ENCODE results near the gene ARHGAP27.
A peak's percentile ranks its signal among the peaks of the same experiment; 100 is the strongest.

The ARHGAP27 gene

DNA sequence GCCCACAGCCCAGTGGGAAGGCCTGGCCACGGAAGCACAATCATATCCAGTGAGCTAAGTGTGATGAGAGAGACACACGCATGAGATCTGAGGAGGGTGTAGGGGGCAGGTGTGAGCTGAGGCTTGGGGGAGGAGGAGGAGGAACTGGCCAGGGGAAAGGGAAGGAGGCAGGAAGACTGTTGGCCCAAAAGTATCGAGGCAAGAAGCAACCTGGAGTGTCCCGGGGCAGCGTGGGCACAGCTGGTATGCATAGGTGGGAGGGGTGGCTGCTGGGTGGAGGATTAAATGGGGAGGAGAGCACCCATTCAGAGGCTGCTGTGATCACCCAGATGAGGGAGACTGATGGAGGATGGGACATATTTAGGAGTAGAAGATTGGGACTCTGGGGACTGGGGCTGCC is 41.4 kb downstream of the ARHGAP27 start:
- Histone ChIP-seq H4K8ac (ENCODE audit: low read length) (no peak overlapping the region), H3K23ac (ENCODE audit: low read length in 2 of 2) (no peak overlapping the region), H2BK5ac (ENCODE audit: low read depth, low read length, poor library complexity, severe bottlenecking) (no peak overlapping the region), H3K27ac (ENCODE audit: low read length, poor library complexity, severe bottlenecking) (no peak overlapping the region), H3K4ac (ENCODE audit: low read depth in 1 of 2, low read length in 2 of 2) (no peak overlapping the region), H3K4me2 (ENCODE audit: low read length, poor library complexity, severe bottlenecking) (no peak overlapping the region), H3K18ac (ENCODE audit: low read depth in 1 of 2, low read length in 2 of 2) (no peak overlapping the region), H3K4me3 (ENCODE audit: insufficient read depth in 1 of 2, low read depth in 1 of 2, low read length in 2 of 2) (no peak overlapping the region), H2BK15ac (ENCODE audit: low read depth, poor library complexity, severe bottlenecking) (no peak overlapping the region), H3K27me3 (ENCODE audit: control insufficient read depth in 1 of 2, insufficient read depth in 1 of 2, low read length in 2 of 2) (peaks cover 0 to 40% of the 10 kb centered on the region in 2 experiments), H2AK5ac (ENCODE audit: low read length, severe bottlenecking) (no peak overlapping the region), H3K9me3 (ENCODE audit: control insufficient read depth, low read length) (peaks cover 3% of the 10 kb centered on the region), H3K14ac (ENCODE audit: low read length in 2 of 2) (peak overlapping the region in 1 of 2 experiments; percentile 48), H2BK120ac (ENCODE audit: low read depth, low read length) (no peak overlapping the region), H3K9ac (ENCODE audit: low read length) (no peak overlapping the region), H2BK12ac (ENCODE audit: low read length in 2 of 2) (no peak overlapping the region), H3K36me3 (ENCODE audit: control insufficient read depth in 1 of 2, insufficient read depth in 2 of 2, low read depth in 1 of 2, low read length in 2 of 2) (peaks cover 5 to 9% of the 10 kb centered on the region in 2 experiments), H2AFZ (ENCODE audit: low read depth, low read length) (no peak overlapping the region), H3K4me1 (ENCODE audit: control insufficient read depth, insufficient read depth, low read depth, low read length) (peaks cover 9% of the 10 kb centered on the region), H4K91ac (ENCODE audit: low read length) (no peak overlapping the region), H3K79me1 (replicated peaks; ENCODE audit: low read length, poor library complexity, severe bottlenecking) (no peaks in the 10 kb centered on the region)
- 67% methylated on average over 5 of the region's 5 CpGs for WGBS
- DNase-seq: no peak

DNA sequence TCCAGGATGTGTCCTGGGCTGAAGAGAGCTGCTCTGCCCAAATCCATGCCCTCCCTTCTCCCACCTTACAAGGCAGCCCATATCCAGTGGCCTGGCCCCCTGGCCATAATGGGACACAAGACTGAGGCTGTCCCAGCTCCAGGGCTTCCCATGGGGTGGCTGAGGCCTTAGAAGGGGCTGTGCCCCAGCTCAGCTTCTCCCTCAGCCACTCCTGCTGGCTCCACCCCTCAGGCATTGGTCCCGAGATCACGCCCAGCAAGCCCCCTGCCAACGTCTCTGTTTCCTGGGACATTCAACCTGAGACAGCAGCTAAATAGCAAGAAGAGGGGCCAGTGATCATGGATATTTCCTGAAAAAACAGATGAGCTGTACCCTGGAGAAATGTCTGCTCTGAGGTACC is 43.3 kb downstream of the ARHGAP27 start:
- H3K4ac ChIP-seq (ENCODE audit: low read depth in 1 of 2, low read length in 2 of 2): no peak overlapping the region
- H2BK15ac ChIP-seq (ENCODE audit: low read depth, poor library complexity, severe bottlenecking): no peak overlapping the region
- H2BK120ac ChIP-seq (ENCODE audit: low read depth, low read length): no peak overlapping the region
- H2BK5ac ChIP-seq (ENCODE audit: low read depth, low read length, poor library complexity, severe bottlenecking): no peak overlapping the region
- H3K14ac ChIP-seq (ENCODE audit: low read length in 2 of 2): no peak overlapping the region
- H4K91ac ChIP-seq (ENCODE audit: low read length): no peak overlapping the region
- DNase-seq: no peak
- H3K18ac ChIP-seq (ENCODE audit: low read depth in 1 of 2, low read length in 2 of 2): no peak overlapping the region
- H3K4me2 ChIP-seq (ENCODE audit: low read length, poor library complexity, severe bottlenecking): no peak overlapping the region
- 19% methylated on average over 3 of the region's 3 CpGs for WGBS
- H2AFZ ChIP-seq (ENCODE audit: low read depth, low read length): no peak overlapping the region
- no peak overlapping the region for H3K27ac ChIP-seq (ENCODE audit: low read length, poor library complexity, severe bottlenecking)
- peaks cover 3% of the 10 kb centered on the region for H3K9me3 ChIP-seq (ENCODE audit: control insufficient read depth, low read length)
- no peak overlapping the region for H4K8ac ChIP-seq (ENCODE audit: low read length)
- H3K36me3 ChIP-seq (ENCODE audit: control insufficient read depth in 1 of 2, insufficient read depth in 2 of 2, low read depth in 1 of 2, low read length in 2 of 2): peaks cover 0 to 4% of the 10 kb centered on the region in 2 experiments
- H3K27me3 ChIP-seq (ENCODE audit: control insufficient read depth in 1 of 2, insufficient read depth in 1 of 2, low read length in 2 of 2): peaks cover 0 to 57% of the 10 kb centered on the region in 2 experiments
- no peak overlapping the region for H2BK12ac ChIP-seq (ENCODE audit: low read length in 2 of 2)
- H3K23ac ChIP-seq (ENCODE audit: low read length in 2 of 2): no peak overlapping the region
- H3K79me1 ChIP-seq (replicated peaks; ENCODE audit: low read length, poor library complexity, severe bottlenecking): no peaks in the 10 kb centered on the region
- no peak overlapping the region for H3K4me3 ChIP-seq (ENCODE audit: insufficient read depth in 1 of 2, low read depth in 1 of 2, low read length in 2 of 2)
- H3K9ac ChIP-seq (ENCODE audit: low read length): no peak overlapping the region
- no peak overlapping the region for H2AK5ac ChIP-seq (ENCODE audit: low read length, severe bottlenecking)
- peaks cover 12% of the 10 kb centered on the region for H3K4me1 ChIP-seq (ENCODE audit: control insufficient read depth, insufficient read depth, low read depth, low read length)

DNA sequence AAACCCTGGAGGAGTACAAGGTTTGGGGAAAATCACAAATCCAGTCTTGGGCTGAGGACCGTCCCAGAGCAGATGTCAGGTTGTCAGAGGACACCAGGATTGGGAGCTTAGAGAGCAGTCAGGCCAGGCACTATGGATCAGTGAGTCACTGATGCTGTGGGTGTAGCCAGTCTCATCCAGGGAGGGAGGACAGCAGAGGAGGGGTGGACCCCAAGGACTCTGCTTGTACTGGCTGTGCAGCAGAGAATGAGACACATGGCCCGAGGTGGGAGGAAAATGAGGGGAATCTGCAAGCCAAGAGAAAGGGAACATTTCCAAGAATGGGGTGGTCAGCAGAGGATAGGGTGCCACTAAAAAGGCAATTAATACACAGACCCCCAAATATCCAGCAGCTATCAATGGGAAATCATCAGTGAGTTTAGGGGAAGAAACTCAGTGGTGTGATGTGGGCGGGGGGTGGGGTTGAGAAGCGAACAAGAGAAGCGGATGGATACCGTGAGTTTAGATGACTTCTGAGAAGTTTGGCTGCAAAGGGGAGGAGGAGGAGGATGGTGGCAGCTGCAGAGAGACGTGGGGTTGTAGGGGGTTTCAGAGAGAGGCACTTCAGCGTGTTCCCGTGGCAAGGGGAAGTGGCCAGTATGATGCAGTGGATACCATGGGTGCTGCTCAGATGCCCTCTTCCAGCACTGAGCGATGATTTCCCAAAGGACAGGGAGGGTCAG is 43.9 kb downstream of the ARHGAP27 start:
- Histone ChIP-seq H3K36me3 (ENCODE audit: control insufficient read depth in 1 of 2, insufficient read depth in 2 of 2, low read depth in 1 of 2, low read length in 2 of 2) (no peaks in the 10 kb centered on the region), H3K9ac (ENCODE audit: low read length) (no peak overlapping the region), H2BK120ac (ENCODE audit: low read depth, low read length) (no peak overlapping the region), H2BK12ac (ENCODE audit: low read length in 2 of 2) (no peak overlapping the region), H3K9me3 (ENCODE audit: control insufficient read depth, low read length) (peaks cover 3% of the 10 kb centered on the region), H3K4me3 (ENCODE audit: insufficient read depth in 1 of 2, low read depth in 1 of 2, low read length in 2 of 2) (no peak overlapping the region), H3K14ac (ENCODE audit: low read length in 2 of 2) (no peak overlapping the region), H3K23ac (ENCODE audit: low read length in 2 of 2) (no peak overlapping the region), H3K4me2 (ENCODE audit: low read length, poor library complexity, severe bottlenecking) (no peak overlapping the region), H3K79me1 (replicated peaks; ENCODE audit: low read length, poor library complexity, severe bottlenecking) (no peaks in the 10 kb centered on the region), H3K27ac (ENCODE audit: low read length, poor library complexity, severe bottlenecking) (no peak overlapping the region), H2BK5ac (ENCODE audit: low read depth, low read length, poor library complexity, severe bottlenecking) (no peak overlapping the region), H3K18ac (ENCODE audit: low read depth in 1 of 2, low read length in 2 of 2) (no peak overlapping the region), H4K91ac (ENCODE audit: low read length) (no peak overlapping the region), H2BK15ac (ENCODE audit: low read depth, poor library complexity, severe bottlenecking) (no peak overlapping the region), H3K27me3 (ENCODE audit: control insufficient read depth in 1 of 2, insufficient read depth in 1 of 2, low read length in 2 of 2) (peaks cover 0 to 57% of the 10 kb centered on the region in 2 experiments), H4K8ac (ENCODE audit: low read length) (no peak overlapping the region), H2AFZ (ENCODE audit: low read depth, low read length) (no peak overlapping the region), H2AK5ac (ENCODE audit: low read length, severe bottlenecking) (no peak overlapping the region), H3K4ac (ENCODE audit: low read depth in 1 of 2, low read length in 2 of 2) (no peak overlapping the region), H3K4me1 (ENCODE audit: control insufficient read depth, insufficient read depth, low read depth, low read length) (peaks cover 15% of the 10 kb centered on the region)
- 74% methylated on average over 10 of the region's 10 CpGs for WGBS
- no peak for DNase-seq

DNA sequence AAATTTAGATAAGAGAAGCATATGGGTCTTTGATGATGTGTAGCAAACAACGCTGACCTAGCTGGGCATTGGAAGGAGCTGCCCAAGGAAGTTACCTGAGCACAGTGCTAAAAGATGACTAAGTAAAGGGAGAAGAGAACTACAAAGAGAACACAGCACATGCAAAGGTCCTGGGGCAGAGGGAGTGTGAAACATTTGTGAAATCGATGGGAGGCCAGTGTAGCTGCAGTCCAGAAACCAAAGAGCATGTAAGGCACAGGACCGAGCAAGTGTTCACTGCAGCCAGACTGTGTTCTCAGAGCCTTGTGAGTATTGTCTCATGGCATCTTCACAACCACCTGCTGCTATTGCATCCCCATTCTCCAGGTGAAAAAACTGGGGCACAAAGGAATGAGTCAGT is 44.9 kb downstream of the ARHGAP27 start:
- Histone ChIP-seq H2BK12ac (ENCODE audit: low read length in 2 of 2) (no peak overlapping the region), H2AFZ (ENCODE audit: low read depth, low read length) (no peak overlapping the region), H3K79me1 (replicated peaks; ENCODE audit: low read length, poor library complexity, severe bottlenecking) (no peaks in the 10 kb centered on the region), H2BK15ac (ENCODE audit: low read depth, poor library complexity, severe bottlenecking) (no peak overlapping the region), H3K14ac (ENCODE audit: low read length in 2 of 2) (no peak overlapping the region), H3K4me2 (ENCODE audit: low read length, poor library complexity, severe bottlenecking) (no peak overlapping the region), H3K9ac (ENCODE audit: low read length) (no peak overlapping the region), H3K23ac (ENCODE audit: low read length in 2 of 2) (no peak overlapping the region), H2AK5ac (ENCODE audit: low read length, severe bottlenecking) (no peak overlapping the region), H3K27ac (ENCODE audit: low read length, poor library complexity, severe bottlenecking) (no peak overlapping the region), H3K9me3 (ENCODE audit: control insufficient read depth, low read length) (peaks cover 3% of the 10 kb centered on the region), H3K4me1 (ENCODE audit: control insufficient read depth, insufficient read depth, low read depth, low read length) (peaks cover 15% of the 10 kb centered on the region), H2BK120ac (ENCODE audit: low read depth, low read length) (no peak overlapping the region), H3K18ac (ENCODE audit: low read depth in 1 of 2, low read length in 2 of 2) (no peak overlapping the region), H2BK5ac (ENCODE audit: low read depth, low read length, poor library complexity, severe bottlenecking) (no peak overlapping the region), H3K4ac (ENCODE audit: low read depth in 1 of 2, low read length in 2 of 2) (no peak overlapping the region), H4K91ac (ENCODE audit: low read length) (no peak overlapping the region), H3K27me3 (ENCODE audit: control insufficient read depth in 1 of 2, insufficient read depth in 1 of 2, low read length in 2 of 2) (peaks cover 0 to 57% of the 10 kb centered on the region in 2 experiments), H3K36me3 (ENCODE audit: control insufficient read depth in 1 of 2, insufficient read depth in 2 of 2, low read depth in 1 of 2, low read length in 2 of 2) (no peaks in the 10 kb centered on the region), H4K8ac (ENCODE audit: low read length) (no peak overlapping the region), H3K4me3 (ENCODE audit: insufficient read depth in 1 of 2, low read depth in 1 of 2, low read length in 2 of 2) (no peak overlapping the region)
- 93% methylated on average over 3 of the region's 3 CpGs for WGBS
- no peak for DNase-seq

Measured in mesenchymal stem cell (in vitro differentiated cells and primary cell).